HL-60/S4 treated with phorbol 12-myristate 13-acetate at 8.2 ng/mL for 4 days and 3 days (cell line): Measurements from ENCODE around the gene TMEFF2.

Source experiments
- in situ Hi-C: fragments of 300-500 bp; cut with MboI; formaldehyde crosslinking; loops from 2 replicates; pipeline ENCODE4 v1.15.0; 2022; ENCODE audit warnings: low sequenced_read_pairs

The TMEFF2 gene, protein sequence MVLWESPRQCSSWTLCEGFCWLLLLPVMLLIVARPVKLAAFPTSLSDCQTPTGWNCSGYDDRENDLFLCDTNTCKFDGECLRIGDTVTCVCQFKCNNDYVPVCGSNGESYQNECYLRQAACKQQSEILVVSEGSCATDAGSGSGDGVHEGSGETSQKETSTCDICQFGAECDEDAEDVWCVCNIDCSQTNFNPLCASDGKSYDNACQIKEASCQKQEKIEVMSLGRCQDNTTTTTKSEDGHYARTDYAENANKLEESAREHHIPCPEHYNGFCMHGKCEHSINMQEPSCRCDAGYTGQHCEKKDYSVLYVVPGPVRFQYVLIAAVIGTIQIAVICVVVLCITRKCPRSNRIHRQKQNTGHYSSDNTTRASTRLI

GRCh38 chr2:192194866-192195547 lies at the start of gene TMEFF2:
TMEFF2 (minus strand) TSS chr2:192194933; CDS start chr2:192194524, 409 bp downstream.
- in situ Hi-C loops = no loop called here

GRCh38 chr2:192243488-192243887 lies 48.8 kb upstream of the TMEFF2 start:
- in situ Hi-C loops = no loop called here

DNA sequence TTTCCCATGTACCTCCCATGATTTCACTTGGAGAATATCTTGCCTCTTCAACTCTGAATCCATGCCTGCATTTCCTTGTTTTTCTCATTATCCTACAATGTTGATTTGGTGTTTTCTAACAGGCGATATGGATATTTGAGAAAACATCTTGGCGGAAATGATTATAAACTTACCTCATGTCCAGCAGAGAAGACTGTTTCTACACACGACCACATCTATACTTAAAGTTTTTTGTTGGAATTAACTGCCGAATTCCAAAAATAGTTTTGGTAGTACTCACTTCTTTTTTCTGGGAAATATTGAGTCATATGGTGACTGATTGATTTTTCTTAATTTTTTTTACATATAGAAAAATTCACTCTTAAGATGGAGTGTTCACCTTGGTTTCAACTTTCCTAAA lies 41.4 kb upstream of the TMEFF2 start:
- in situ Hi-C loops = no loop called here

- in situ Hi-C loops = no loop called here
Measured at GRCh38 chr2:192230889-192231453, 36.2 kb upstream of the TMEFF2 start.

- in situ Hi-C loops = no loop called here
Measured at GRCh38 chr2:192228685-192229084, 34.0 kb upstream of the TMEFF2 start.

- in situ Hi-C loops = no loop called here
Measured at GRCh38 chr2:192218970-192219369, 24.2 kb upstream of the TMEFF2 start.

GRCh38 chr2:192218377-192218776 lies 23.6 kb upstream of the TMEFF2 start:
- in situ Hi-C loops = no loop called here

GRCh38 chr2:192216336-192216735 lies 21.6 kb upstream of the TMEFF2 start:
- in situ Hi-C loops = no loop called here

GRCh38 chr2:192215096-192215877 lies 20.6 kb upstream of the TMEFF2 start:
- in situ Hi-C loops = no loop called here

GRCh38 chr2:192208848-192209247 lies 14.1 kb upstream of the TMEFF2 start:
- in situ Hi-C loops = no loop called here

GRCh38 chr2:192206399-192206798 lies 11.7 kb upstream of the TMEFF2 start:
- in situ Hi-C loops = no loop called here

GRCh38 chr2:192203876-192204275 lies 9.1 kb upstream of the TMEFF2 start:
- in situ Hi-C loops = no loop called here

DNA sequence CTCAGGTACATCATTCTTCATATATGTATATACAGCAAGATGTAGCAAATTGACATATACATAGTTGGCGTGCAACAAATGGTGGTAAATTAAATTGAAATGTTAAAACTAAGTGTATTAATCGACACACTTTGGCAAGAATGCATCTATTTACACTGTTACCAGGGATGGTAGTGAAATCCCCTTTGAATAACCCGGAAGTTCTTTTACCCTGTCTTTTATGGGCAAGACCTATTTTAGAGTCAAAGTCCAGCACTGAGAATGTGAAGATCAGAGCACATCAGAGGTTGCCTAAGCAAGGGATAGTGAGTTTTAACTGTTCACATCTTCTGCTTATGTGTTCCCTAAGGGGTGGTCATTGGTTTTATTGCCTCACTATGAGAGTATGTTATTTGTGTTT lies 7.6 kb upstream of the TMEFF2 start:
- in situ Hi-C loops = no loop called here

GRCh38 chr2:192201116-192201515 lies 6.4 kb upstream of the TMEFF2 start:
- in situ Hi-C loops = no loop called here

- in situ Hi-C loops = no loop called here
Measured at GRCh38 chr2:192197357-192197756, 2.6 kb upstream of the TMEFF2 start.

DNA sequence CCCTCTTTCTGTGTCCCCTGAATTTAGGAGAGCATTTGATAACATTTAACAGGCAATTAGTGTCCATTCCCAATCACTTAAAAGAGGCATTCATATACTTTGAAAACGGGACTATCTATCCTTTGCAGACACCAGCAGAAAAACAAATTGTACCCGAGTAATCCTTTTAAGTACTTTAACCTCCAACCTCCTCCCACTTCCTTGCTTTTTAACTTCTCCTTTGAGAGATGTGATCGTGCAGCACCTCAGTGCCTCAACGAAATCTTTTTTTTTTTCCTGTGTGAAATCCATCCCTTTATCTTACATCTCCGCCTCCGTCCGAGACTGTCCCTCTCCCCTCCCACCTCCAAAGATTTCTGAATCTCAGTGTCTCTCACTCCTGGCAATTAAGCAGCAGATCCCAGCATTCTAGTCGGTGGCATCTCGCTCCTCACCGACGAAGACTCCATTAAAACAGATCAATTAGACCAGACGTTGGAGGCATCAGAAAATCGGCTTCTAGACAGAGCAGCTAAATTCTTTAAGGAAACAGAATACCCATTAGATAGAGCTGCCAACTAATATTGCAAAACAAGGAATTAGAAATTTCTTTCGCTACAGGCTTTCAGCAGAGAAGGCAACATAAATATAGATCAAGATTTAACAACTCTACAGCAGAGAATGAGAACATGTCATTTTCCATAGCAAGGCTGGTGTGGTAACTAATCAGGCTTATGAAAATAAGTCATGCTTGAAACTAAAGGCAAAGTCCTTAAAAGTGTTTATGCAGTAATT lies 1.9 kb upstream of the TMEFF2 start:
- in situ Hi-C loops = no loop called here

- in situ Hi-C loops = no loop called here
Measured at GRCh38 chr2:192195548-192196418, 1.1 kb upstream of the TMEFF2 start.

DNA sequence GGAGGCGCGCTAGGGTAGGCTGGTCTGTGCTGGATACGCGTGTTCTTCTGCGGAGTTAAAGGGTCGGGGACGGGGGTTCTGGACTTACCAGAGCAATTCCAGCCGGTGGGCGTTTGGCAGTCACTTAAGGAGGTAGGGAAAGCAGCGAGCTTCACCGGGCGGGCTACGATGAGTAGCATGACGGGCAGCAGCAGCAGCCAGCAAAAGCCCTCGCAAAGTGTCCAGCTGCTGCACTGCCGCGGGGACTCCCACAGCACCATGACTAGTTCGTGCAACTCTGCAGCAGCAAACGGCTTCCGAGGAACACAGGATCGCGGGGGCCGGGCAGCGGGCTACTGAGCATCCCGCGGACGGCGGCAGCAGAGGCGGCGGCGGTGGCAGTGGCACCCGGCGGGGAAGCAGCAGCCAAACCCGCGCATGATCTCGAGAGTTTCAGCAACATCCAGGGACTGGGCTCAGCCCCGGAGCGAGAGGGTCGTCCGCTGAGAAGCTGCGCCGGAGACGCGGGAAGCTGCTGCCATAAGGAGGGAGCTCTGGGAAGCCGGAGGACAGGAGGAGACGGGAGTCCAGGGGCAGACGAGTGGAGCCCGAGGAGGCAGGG lies 368 bp downstream of the TMEFF2 start:
- in situ Hi-C loops = no loop called here

DNA sequence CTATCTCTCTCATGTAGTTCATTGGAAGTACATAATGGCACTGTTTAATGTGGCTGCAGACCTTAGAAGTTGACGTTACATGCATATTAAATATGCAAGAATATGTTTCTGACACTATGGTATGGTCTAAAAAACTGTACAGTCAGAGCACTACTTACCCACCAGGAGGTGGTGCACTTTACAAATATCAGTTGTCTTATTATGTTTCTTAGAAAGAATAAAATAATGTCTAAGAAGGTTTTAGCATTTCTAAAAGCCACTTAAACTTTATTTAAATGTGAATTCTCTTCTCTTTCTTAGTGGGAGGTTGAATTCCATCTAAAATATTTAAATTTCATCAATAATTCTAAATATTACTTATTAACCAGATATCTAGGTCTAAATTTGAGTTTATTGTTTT lies 4.3 kb downstream of the TMEFF2 start:
- in situ Hi-C loops = no loop called here
